LoVo (cell line): ENCODE results near the gene CEP72.
A peak's percentile ranks its signal among the peaks of the same experiment; 100 is the strongest.
"Not testable (repeated sequence)": the region's sequence is repeated elsewhere in the genome, so short reads cannot be mapped to it uniquely, and the experiment has no call there.

ENCODE experiments used
- DNase-seq: peaks from one replicate; pipeline ENCODE4 v3.0.0-alpha.2; 2016; ENCODE audit warnings: low spot score

Gene CEP72

GRCh38 chr5:581266-581665 is 30.9 kb upstream of the CEP72 start:
- no peak for DNase-seq

GRCh38 chr5:581941-582340 is 30.2 kb upstream of the CEP72 start:
- DNase-seq, result no peak

GRCh38 chr5:582445-582844 is 29.7 kb upstream of the CEP72 start:
- DNase-seq, result not testable (repeated sequence)

- DNase-seq, result no peak
These were observed 29.1 kb upstream of the CEP72 start for GRCh38 chr5:582936-583635.

- no peak for DNase-seq
These were observed 28.5 kb upstream of the CEP72 start for GRCh38 chr5:583645-584044.

- no peak for DNase-seq
These were observed 27.9 kb upstream of the CEP72 start for GRCh38 chr5:584216-584615.

- DNase-seq, result no peak
These were observed 27.3 kb upstream of the CEP72 start for GRCh38 chr5:584846-585245.

- DNase-seq, result no peak
These were observed 26.6 kb upstream of the CEP72 start for GRCh38 chr5:585556-585955.

GRCh38 chr5:585962-586628 is 26.0 kb upstream of the CEP72 start:
- no peak for DNase-seq

GRCh38 chr5:586751-587285 is 25.3 kb upstream of the CEP72 start:
- peak; percentile 29 for DNase-seq

GRCh38 chr5:587403-587802 is 24.7 kb upstream of the CEP72 start:
- DNase-seq, result no peak

GRCh38 chr5:588406-588995 is 23.6 kb upstream of the CEP72 start:
- no peak for DNase-seq

GRCh38 chr5:589173-589572 is 23.0 kb upstream of the CEP72 start:
- no peak for DNase-seq

- no peak for DNase-seq
These were observed 22.6 kb upstream of the CEP72 start for GRCh38 chr5:589588-589987.

- no peak for DNase-seq
These were observed 21.8 kb upstream of the CEP72 start for GRCh38 chr5:590346-590745.

- no peak for DNase-seq
These were observed 20.4 kb upstream of the CEP72 start for GRCh38 chr5:591746-592145.

- DNase-seq, result peak; percentile 50
These were observed 20.0 kb upstream of the CEP72 start for GRCh38 chr5:592158-592557.

GRCh38 chr5:593511-593910 is 18.6 kb upstream of the CEP72 start:
- DNase-seq, result no peak

GRCh38 chr5:594226-594860 is 17.8 kb upstream of the CEP72 start:
- no peak for DNase-seq

GRCh38 chr5:595285-595875 is 16.8 kb upstream of the CEP72 start:
- DNase-seq, result no peak

- DNase-seq, result no peak
These were observed 14.1 kb upstream of the CEP72 start for GRCh38 chr5:597871-598563.

- DNase-seq, result no peak
These were observed 13.6 kb upstream of the CEP72 start for GRCh38 chr5:598564-598890.
